MCF 10A (cell line): ENCODE measurements around the gene ERVK3-1. TPM values are rescaled to one million over a fixed set of nuclear protein-coding genes. Genes with fewer than 3 reads are reported as not detected.

Experiments used
- BruUV-seq: library from RNA; stranded (reverse); fragments of 400-500 nt; replicated peaks from 2 replicates; lab custom pipeline; 2021; lab: Mats Ljungman, UMichigan
- CTCF ChIA-PET: fragments of 300-600 bp; sonication (Branson Sonifier 250); formaldehyde crosslinking; extraction: SDS; loops from one replicate; lab custom pipeline; 2021; ENCODE audit warnings: antibody characterized with exemption, inconsistent platforms; lab: Yijun Ruan, JAX
- POLR2A ChIA-PET: fragments of 300-600, 350-650 bp; sonication (Branson Sonifier 250); formaldehyde crosslinking; extraction: SDS; loops from one replicate; lab custom pipeline; 2020; ENCODE audit warnings: antibody characterized with exemption, inconsistent platforms; lab: Yijun Ruan, JAX
- DNase-seq: peaks from one replicate; pipeline ENCODE4 v3.0.0-alpha.2; 2018; ENCODE audit not compliant: unreplicated experiment
- H3K27ac Mint-ChIP-seq: one replicate; pipeline ENCODE4 v1.8.0; 2022; ENCODE audit warnings: mild to moderate bottlenecking, low read depth, mixed read lengths; ENCODE audit not compliant: unreplicated experiment
- H3K27me3 Mint-ChIP-seq: one replicate; pipeline ENCODE4 v1.8.0; 2022; ENCODE audit warnings: mixed read lengths; ENCODE audit not compliant: insufficient read depth, unreplicated experiment
- H3K36me3 Mint-ChIP-seq: one replicate; pipeline ENCODE4 v1.8.0; 2022; ENCODE audit warnings: mild to moderate bottlenecking, moderate library complexity, mixed read lengths; ENCODE audit not compliant: insufficient read depth, unreplicated experiment
- H3K4me1 Mint-ChIP-seq: one replicate; pipeline ENCODE4 v1.8.0; 2022; ENCODE audit warnings: mixed read lengths; ENCODE audit not compliant: insufficient read depth, unreplicated experiment
- H3K4me3 Mint-ChIP-seq: one replicate; pipeline ENCODE4 v1.8.0; 2022; ENCODE audit warnings: mild to moderate bottlenecking, moderate library complexity, mixed read lengths; ENCODE audit not compliant: unreplicated experiment
- H3K9me3 Mint-ChIP-seq: one replicate; pipeline ENCODE4 v1.8.0; 2022; ENCODE audit warnings: mixed read lengths; ENCODE audit not compliant: unreplicated experiment
- CTCF ChIP-seq: fragments of 200-600 bp; IDR thresholded peaks from one replicate; pipeline ENCODE4 v1.8.0; 2022; ENCODE audit warnings: antibody characterized with exemption, mild to moderate bottlenecking; ENCODE audit not compliant: unreplicated experiment
- intact Hi-C: fragments of 100-400 bp; cut with micrococcal nuclease; formaldehyde crosslinking; loops from 2 replicates; pipeline ENCODE4 v1.14.1; 2022
- total RNA-seq: library from RNA; stranded (reverse); gene quantifications from 2 replicates; pipeline ENCODE4 v1.2.3, GENCODE V29; 2022

ERVK3-1 gene
- total RNA-seq, 1 experiment from 2014 or later: 63.1 TPM

GRCh38 chr19:58318297-58318696, 13.1 kb downstream of the ERVK3-1 start:
- no peak for TF ChIP-seq CTCF
- no peak overlapping the region for H3K4me3 Mint-ChIP-seq
- H3K36me3 Mint-ChIP-seq: peaks cover 23% of the 10 kb centered on the region
- no peaks in the 10 kb centered on the region for H3K27me3 Mint-ChIP-seq
- no peaks in the 10 kb centered on the region for H3K4me1 Mint-ChIP-seq
- BruUV-seq: no TSS peak
- CTCF ChIA-PET: interaction anchor here (0.5 to 1.1 kb wide), 2 partner anchors 12 to 55 kb away, joined by 3 to 4 read pairs; no protein-coding TSS in a partner anchor
- intact Hi-C loops: no loop called here
- DNase-seq: no peak
- no peak overlapping the region for H3K27ac Mint-ChIP-seq
- POLR2A ChIA-PET: interaction anchor here (1.0 to 2.7 kb wide), 4 partner anchors 8 to 180 kb away, joined by 3 to 12 read pairs (median 6); partner anchors contain the start of genes ERVK3-1, ZNF497 and ZSCAN22
- no peaks in the 10 kb centered on the region for H3K9me3 Mint-ChIP-seq

- H3K27me3 Mint-ChIP-seq: no peaks in the 10 kb centered on the region
- H3K36me3 Mint-ChIP-seq: peaks cover 13% of the 10 kb centered on the region
- no peak for DNase-seq
- no peak for TF ChIP-seq CTCF
- H3K4me3 Mint-ChIP-seq: no peak overlapping the region
- no TSS peak for BruUV-seq
- H3K27ac Mint-ChIP-seq: no peak overlapping the region
- CTCF ChIA-PET: interaction anchor here (0.6 kb wide), 1 partner anchor 112 kb away, joined by 3 read pairs; no protein-coding TSS in a partner anchor
- H3K4me1 Mint-ChIP-seq: no peaks in the 10 kb centered on the region
- POLR2A ChIA-PET: interaction anchor here (0.7 to 1.4 kb wide), 5 partner anchors 14 to 179 kb away, joined by 3 to 7 read pairs (median 3); partner anchors contain the start of genes ERVK3-1 and ZNF497
- no peaks in the 10 kb centered on the region for H3K9me3 Mint-ChIP-seq
- intact Hi-C loops: no loop called here
Observed at GRCh38 chr19:58319241-58319640, 14.1 kb downstream of the ERVK3-1 start.

GRCh38 chr19:58325311-58326022, 20.3 kb downstream of the ERVK3-1 start:
- intact Hi-C loops: loop anchor here (1.0 to 5.0 kb wide), 3 partner anchors 37 to 142 kb away; partner anchors contain the start of genes ZNF324, ZNF497 and ZNF837
- no peak for DNase-seq
- H3K4me1 Mint-ChIP-seq: peaks cover 3% of the 10 kb centered on the region
- H3K4me3 Mint-ChIP-seq: no peak overlapping the region
- peaks cover under 1% of the 10 kb centered on the region for H3K36me3 Mint-ChIP-seq
- H3K27me3 Mint-ChIP-seq: no peaks in the 10 kb centered on the region
- ChIA-PET POLR2A (interaction anchor here (1.4 to 5.3 kb wide), 9 partner anchors 8 to 936 kb away, joined by 4 to 55 read pairs (median 11); partner anchors contain the start of genes ERVK3-1, RPS5, ZNF497 and ZNF548), CTCF (interaction anchor here (0.5 kb wide), 1 partner anchor 980 kb away, joined by 3 read pairs; no protein-coding TSS in a partner anchor)
- H3K9me3 Mint-ChIP-seq: no peaks in the 10 kb centered on the region
- no peak overlapping the region for H3K27ac Mint-ChIP-seq
- no TSS peak for BruUV-seq
- no peak for TF ChIP-seq CTCF

GRCh38 chr19:58326501-58326913, 21.3 kb downstream of the ERVK3-1 start:
- no peak for DNase-seq
- H3K4me1 Mint-ChIP-seq: peaks cover 9% of the 10 kb centered on the region
- ChIA-PET POLR2A (interaction anchor here (0.6 to 5.3 kb wide), 31 partner anchors 9 to 937 kb away, joined by 3 to 55 read pairs (median 4); partner anchors contain the start of genes ERVK3-1, RPS5, ZBTB45 and ZNF274), CTCF (interaction anchor here (0.6 to 0.7 kb wide), 2 partner anchors 95 to 815 kb away, joined by 3 to 4 read pairs; no protein-coding TSS in a partner anchor)
- intact Hi-C loops: loop anchor here (1.0 to 5.0 kb wide), 3 partner anchors 36 to 141 kb away; partner anchors contain the start of genes ZNF324, ZNF497 and ZNF837
- no peak for TF ChIP-seq CTCF
- no peak overlapping the region for H3K27ac Mint-ChIP-seq
- no peaks in the 10 kb centered on the region for H3K36me3 Mint-ChIP-seq
- H3K27me3 Mint-ChIP-seq: no peaks in the 10 kb centered on the region
- no peak overlapping the region for H3K4me3 Mint-ChIP-seq
- no peaks in the 10 kb centered on the region for H3K9me3 Mint-ChIP-seq
- no TSS peak for BruUV-seq
